Measurements from ENCODE around the gene AMIGO3.
"Not testable (repeated sequence)": the region's sequence is repeated elsewhere in the genome, so short reads cannot be mapped to it uniquely, and the experiment has no call there.

The AMIGO3 gene

DNA sequence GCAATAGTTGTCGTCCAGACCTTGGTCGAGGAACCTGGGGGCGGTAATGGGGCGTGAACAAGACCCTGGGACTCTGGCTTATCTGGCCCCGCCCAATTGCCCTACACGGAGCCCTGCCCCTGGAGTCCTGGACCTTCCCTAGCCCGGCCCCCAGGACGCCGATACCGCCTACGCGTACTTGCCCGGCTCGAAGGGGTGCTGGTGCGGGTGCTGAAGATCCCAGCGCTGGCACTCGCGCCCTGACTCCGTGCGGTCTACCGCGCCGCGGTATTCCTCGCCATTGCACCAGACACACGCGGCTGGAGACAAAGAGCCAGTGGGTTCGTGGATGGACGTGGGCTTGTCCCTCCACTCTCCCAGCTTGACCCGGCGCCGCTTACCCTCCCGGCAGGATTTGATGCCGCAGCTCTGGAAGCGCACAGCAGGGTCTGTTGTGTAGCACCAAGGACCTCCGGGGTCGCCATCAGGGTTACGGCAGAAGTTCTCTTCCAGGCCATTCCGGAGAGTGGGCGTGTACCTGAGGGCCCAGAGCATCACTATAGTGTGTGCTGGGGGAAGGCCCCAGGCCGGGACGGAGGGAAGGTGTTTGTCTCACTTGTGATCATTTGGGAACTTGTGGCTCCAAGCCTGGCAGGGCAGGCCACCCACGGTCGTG lies 32.6 kb downstream of the AMIGO3 start:
- not testable (repeated sequence) for DNase-seq

DNA sequence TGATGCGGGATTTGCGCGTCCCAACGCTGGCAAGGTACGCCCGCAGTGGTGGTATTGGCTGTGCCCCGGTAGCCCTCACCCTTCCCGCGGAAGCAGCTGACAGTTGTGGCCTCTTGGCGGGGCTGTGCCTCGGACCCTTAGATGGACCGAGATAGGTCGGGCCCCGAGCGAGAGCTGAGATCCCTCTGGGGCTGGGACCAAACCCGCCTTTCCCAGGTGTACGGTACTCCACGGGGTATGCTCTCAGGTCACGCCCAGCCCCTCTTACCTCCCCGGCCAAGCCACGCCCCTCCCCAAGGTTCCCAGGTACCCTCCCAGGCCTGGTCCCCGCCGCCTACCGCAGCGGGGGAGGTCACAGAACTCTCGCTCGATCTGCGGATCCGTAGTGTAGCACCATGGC lies 33.1 kb downstream of the AMIGO3 start:
- DNase-seq, result not testable (repeated sequence)

GRCh38 chr3:49685846-49686245 lies 33.6 kb downstream of the AMIGO3 start:
- not testable (repeated sequence) for DNase-seq

DNA sequence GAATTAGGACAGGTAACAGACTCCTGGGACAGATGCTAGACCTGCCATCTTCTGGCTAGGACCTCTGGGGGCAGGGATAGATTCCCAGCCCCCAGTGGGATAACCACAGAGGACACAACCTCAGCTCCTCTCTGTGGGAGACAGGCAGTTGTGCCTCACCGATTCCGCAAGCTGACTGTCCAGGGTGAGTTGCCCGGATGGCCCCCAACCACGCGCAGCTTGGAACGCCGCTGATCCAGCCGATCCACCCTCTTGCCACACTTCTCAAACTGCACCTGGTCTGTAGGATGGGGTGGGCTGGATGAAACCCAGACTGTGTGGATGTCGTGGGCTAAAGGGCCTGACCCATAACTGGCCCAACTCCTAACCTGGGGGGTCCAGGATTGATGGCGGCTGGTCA lies 34.4 kb downstream of the AMIGO3 start:
- DNase-seq, result not testable (repeated sequence)

DNA sequence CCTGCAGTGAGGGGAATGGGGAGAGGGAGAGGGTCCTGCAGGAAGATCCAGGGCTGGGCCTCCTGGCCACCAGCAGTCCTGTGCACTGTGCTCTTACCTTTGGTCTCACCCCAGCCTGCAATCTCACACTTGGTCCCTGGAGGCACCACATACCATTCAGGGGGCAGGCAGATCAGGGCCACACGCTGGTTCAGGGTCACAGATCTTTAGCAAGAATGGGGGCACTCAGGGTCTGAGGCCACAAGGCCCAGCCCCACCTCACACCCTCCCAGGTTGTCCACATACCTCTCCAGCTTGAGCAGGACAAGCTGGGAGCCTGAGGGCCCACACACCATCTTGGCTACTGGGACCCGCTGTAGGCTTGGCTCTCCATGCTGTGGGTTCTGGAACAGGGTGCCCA lies 35.0 kb downstream of the AMIGO3 start:
- DNase-seq, result not testable (repeated sequence)

- no peak for DNase-seq
These were observed 36.3 kb downstream of the AMIGO3 start for GRCh38 chr3:49683162-49683561.

- no peak for DNase-seq
These were observed 37.9 kb downstream of the AMIGO3 start for GRCh38 chr3:49681543-49681942.

DNA sequence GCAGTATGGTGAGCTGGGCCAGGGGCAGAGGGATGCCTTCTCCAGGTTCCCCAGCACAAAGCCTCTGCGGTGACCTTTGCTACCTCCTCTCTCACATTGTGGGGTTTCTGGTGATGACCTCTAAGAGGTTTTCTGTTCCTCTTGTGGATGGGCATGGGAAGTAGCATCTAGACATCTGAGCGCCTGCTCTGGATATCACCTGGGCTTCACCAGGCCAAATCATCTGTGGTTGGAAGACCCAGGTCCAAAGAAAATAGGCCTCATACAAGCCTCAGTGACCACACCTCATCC lies 38.3 kb downstream of the AMIGO3 start:
- no peak for DNase-seq

DNA sequence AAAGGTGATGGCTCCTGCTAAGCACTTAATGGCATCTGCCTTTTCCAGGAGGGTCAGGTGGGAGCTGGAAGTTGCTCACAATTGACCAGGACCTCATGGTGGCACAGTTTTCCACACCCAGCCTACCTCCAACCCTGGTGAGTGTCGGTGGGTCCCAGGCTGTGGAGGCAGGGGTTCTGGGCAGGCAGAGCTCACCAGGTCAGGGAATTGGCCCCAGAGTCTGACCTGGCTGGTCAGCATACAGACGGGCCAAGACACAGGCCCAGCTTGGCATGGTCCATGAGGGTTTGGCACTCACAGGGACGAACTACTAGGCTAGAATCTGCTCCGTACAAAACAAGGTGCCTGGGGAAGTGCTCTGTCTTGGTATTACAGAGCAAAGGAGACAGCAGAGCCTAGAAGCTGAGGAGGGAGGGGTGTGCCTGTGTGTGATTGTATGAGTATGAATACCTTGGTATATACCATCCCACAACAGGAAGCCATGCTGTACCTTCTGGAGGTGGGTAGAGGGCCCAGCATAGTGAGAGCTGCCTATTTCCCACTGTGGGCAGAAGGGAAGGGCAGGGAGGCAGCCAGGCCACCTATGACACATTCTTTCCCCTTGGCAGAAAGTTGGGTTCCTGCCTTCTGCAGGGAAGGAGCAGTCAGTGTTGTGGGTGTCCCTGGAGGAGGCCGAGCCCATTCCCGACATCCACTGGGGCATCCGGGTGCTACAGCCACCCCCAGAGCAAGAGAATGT lies 38.8 kb downstream of the AMIGO3 start:
- DNase-seq, result no peak

- DNase-seq, result no peak
These were observed 43.6 kb downstream of the AMIGO3 start for GRCh38 chr3:49675912-49676311.

DNA sequence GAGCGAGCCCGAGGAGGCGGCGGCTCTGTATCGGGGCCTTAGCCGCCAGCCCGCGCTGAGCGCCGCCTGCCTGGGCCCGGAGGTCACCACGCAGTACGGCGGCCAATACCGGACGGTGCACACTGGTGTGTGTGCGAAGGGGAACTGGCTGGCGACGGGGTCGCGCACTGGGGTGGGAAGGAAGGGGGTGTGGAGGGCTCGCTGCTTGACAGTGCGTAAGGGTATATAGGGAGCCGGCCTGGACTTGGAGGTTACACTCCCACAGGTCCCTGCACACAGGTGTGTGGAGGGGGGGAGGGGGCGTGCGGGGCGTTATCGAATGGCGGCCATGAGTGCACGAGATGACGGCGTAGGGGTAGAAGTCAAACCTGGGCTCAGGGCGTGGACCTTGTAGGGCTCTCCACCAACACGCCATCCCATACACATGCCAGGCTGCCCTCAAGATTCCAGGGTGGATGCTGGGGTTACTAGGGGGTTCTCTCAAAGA lies 44.9 kb downstream of the AMIGO3 start:
- no peak for DNase-seq

DNA sequence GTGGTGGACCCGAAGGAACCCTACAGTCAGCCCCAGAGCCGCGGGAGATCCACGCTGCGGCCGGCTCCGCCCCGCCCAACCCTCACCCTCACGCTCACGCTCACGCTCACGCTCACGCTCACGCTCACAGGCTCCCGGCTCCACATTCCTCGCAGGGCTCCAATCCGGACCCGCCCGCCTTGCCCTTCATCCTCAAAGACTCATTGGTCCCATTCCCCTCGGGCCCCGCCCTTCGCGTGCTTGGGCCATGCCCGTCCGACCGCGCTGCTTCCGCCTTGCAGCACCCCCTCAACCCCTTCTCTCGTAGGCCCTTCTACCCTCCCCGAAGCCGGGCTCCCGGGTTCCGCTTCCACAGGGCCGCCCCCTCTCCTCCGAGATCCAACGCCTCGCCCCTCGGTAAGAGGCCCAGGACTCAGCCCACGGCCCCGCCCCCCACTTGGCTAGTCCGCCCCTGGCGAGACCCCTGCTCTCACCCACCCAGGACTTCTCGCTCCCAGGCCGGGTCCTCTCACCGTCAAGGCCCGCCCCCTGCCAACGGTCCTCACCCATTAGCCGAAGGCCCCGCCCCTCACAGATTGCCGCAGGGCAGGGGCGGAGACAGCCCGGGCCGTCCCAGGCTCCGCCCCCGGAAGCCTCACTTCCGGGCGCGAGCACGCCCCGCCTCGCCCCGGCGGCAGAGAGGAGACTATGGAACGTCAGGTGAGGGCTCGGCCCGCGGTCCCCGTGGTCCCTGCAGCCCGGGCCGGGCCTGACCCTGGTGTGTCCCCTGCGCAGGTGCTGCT lies 45.6 kb downstream of the AMIGO3 start, which contains the start of gene APEH:
TSS of gene APEH (plus strand) at position 637 of the 782 bp plus-strand sequence. CDS start at position 688, 51 bp downstream.
- DNase-seq, result no peak

DNA sequence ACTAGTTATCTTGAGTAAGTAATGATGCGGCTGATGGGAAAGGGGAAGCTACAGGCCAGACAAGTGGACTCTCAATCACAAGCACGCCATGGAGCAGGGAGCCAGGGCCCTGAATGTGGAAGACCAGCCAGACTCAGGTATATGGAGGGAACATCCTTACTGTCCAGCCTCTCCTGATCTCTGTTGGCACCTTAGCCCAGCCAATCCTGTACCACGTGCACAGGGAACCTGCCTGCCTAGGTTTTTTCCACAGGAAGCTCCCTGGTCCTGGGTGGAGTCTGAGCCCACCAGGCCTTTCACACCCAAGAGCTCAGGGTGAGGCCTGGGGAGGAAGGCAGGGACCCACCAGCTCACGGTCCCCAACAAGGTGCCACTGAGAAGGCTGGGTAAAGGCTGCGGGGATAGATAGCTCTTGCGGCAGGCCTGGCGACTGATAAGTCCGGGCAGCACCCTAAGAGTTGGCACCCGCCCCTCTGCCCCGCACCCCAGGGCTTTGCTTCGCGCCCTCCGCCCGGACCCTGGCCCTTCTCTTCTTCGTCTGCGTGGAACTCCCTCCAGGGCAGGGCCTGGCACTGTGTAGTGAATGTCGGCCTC lies 46.3 kb downstream of the AMIGO3 start:
- DNase-seq, result no peak

GRCh38 chr3:49671291-49672288 lies 47.9 kb downstream of the AMIGO3 start:
- no peak for DNase-seq

DNA sequence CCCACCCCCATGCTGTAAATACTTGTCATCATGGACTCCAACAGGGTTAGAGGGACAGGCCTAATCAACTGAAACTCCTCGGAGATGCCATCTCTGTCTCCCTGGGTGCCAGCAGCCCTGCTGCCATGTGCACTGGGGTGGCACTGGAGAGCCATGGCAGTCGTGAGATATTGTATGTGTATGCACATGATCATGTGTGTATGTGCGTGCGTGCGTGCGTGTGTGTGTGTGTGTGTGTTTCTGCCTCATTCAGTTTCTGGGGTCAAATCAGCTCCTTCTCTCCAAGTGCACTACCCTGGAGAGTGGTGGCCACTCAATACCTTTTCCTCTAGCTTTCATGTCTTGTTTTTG lies 48.6 kb downstream of the AMIGO3 start:
- no peak for DNase-seq

- DNase-seq, result no peak
These were observed 50.1 kb downstream of the AMIGO3 start for GRCh38 chr3:49669352-49669751.

DNA sequence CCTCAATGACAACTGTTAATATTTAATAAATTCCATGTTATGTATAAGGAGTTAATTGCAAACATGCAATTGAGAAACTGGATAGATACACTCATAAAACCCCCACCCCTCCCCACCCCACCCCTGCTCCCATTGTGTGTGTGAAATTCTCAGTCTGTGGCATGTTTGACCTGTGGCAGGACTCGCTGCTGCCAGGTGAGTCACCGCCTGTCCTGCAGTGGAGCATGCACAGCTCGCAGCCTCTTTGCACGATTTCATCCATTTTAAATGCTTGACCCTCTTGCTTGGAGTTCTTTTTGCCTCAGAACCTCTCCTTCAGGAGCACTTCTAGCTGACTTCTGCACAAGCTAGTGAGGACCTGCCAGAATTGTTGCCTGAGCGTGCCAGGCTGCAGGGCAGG lies 50.6 kb downstream of the AMIGO3 start:
- DNase-seq, result no peak

- no peak for DNase-seq
These were observed 51.1 kb downstream of the AMIGO3 start for GRCh38 chr3:49668414-49668797.

- DNase-seq, result no peak
These were observed 51.6 kb downstream of the AMIGO3 start for GRCh38 chr3:49667701-49668413.
